Fibroblast of villous mesenchyme (primary cell): ENCODE data around the gene HIVEP3. TPM values are rescaled to one million over a fixed set of nuclear protein-coding genes. Genes with fewer than 3 reads are reported as not detected.

Experiments used
- DNase-seq: peaks from one replicate; pipeline ENCODE4 v3.0.0-alpha.2; 2010; ENCODE audit warnings: low read depth
- H3K4me3 ChIP-seq: 2 replicates; pipeline ENCODE4 v1.5.1; 2011; ENCODE audit warnings: low read depth, mild to moderate bottlenecking, low read length
- total RNA-seq: library from RNA; depleted of rRNA; stranded (reverse); fragments of >200 nt; gene quantifications from 2 replicates; pipeline ENCODE4 v1.2.3, GENCODE V29; 2012
- TF ChIP-seq, protein P1 (sequence below): IDR thresholded peaks from 2 replicates; pipeline ENCODE4 v1.5.1; 2012; ENCODE audit warnings: low read depth, mild to moderate bottlenecking, low read length; ENCODE audit not compliant: insufficient read depth

HIVEP3 gene
- total RNA-seq, 1 donor = 0.86 TPM

DNA sequence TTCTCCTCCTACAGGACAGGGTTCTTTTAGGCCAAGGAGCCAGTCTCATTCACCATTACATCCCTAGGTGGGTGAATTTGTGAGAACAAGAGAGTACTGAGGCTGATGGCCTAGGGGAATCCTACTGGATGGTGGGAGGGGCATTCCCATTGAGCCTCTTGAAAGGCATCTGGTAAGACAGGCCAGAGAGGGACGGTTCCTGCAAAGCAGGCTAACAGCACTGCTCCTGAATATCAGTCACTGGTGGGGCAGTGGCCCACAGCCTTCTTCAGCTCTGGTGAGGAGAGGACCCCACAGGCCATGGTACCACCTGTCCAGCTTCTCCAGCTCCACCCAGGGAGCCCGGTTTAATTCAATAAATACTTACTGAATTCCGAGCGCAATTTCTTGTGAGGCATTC lies 308.4 kb downstream of the HIVEP3 start:
- TF ChIP-seq, protein P1, sequence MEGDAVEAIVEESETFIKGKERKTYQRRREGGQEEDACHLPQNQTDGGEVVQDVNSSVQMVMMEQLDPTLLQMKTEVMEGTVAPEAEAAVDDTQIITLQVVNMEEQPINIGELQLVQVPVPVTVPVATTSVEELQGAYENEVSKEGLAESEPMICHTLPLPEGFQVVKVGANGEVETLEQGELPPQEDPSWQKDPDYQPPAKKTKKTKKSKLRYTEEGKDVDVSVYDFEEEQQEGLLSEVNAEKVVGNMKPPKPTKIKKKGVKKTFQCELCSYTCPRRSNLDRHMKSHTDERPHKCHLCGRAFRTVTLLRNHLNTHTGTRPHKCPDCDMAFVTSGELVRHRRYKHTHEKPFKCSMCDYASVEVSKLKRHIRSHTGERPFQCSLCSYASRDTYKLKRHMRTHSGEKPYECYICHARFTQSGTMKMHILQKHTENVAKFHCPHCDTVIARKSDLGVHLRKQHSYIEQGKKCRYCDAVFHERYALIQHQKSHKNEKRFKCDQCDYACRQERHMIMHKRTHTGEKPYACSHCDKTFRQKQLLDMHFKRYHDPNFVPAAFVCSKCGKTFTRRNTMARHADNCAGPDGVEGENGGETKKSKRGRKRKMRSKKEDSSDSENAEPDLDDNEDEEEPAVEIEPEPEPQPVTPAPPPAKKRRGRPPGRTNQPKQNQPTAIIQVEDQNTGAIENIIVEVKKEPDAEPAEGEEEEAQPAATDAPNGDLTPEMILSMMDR = no peak
- no peak for DNase-seq
- no peak overlapping the region for H3K4me3 ChIP-seq

DNA sequence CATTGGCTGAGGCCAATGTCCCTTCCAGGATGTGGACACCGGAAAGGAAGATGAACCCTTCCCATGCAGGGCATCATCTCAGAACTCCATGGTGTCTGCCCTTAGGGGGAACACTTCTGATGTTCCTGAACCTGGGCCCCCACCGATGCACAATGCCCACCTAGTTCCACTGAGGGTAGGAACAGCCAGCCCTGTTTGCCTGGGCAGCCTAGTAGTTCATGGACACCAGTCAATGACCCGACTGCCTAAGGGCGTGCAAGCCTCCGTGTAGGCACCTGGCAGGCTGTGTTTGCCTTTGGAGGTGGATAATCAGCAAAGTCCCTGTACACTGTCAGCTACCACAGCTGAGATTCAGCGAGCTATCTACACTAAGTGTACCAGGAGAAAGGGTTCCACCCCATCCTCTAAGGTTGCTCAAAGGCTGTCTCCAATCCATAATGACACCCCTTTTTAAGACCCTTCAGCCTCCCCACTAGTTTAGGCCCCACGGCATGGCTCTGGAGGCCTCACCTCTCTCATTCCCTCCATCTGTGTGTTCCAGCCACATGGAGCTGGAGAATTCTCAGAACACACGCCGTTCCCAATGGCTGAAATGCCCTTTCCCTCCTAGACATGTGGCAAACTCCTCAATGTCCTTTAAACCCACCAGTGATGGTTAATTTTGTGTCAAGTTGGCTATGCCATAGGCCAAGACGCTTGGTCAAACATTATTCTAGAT lies 309.4 kb downstream of the HIVEP3 start:
- no peak for DNase-seq
- TF ChIP-seq, protein P1 = no peak
- no peak overlapping the region for H3K4me3 ChIP-seq

DNA sequence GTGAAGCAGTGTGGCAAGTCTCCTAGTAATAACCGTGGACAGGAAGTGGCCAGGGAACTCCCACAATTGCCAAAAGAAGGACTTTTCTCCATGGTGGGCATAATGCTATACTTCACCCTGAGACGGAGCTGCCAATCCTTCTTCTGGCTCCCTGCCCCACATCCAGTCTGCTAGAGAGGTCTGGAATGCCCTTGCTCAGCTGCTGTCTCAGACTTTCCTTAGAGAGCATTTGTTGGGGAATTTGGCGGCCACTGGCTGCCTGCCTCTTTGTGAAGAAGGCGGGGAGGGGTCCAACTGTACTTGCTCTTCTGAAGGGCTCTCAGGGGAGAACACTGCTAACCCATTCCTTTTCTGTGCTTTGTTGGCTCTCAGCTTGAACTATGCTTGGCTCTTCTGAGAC lies 310.5 kb downstream of the HIVEP3 start:
- peak; percentile 39 for DNase-seq
- H3K4me3 ChIP-seq = no peak overlapping the region
- TF ChIP-seq, protein P1 = no peak

DNA sequence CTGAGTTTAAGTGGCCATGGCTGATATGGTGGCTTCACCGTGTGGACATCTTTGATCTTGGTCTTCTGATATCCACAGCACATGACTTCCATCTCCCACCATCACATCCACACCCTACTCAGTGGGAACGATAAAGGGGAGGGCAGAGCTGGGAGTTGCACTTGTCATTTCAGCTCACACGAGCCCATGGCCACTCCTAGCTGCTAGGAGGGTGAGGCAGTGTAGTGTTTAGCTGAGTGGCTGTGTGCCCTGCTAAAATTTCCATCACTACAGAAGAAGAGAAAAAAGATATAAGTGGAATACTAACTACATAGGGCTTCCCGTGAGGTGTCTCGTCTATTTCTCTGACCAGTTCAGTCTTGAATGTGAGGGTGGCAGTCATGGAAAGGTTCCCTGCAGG lies 310.9 kb downstream of the HIVEP3 start:
- DNase-seq = no peak

DNA sequence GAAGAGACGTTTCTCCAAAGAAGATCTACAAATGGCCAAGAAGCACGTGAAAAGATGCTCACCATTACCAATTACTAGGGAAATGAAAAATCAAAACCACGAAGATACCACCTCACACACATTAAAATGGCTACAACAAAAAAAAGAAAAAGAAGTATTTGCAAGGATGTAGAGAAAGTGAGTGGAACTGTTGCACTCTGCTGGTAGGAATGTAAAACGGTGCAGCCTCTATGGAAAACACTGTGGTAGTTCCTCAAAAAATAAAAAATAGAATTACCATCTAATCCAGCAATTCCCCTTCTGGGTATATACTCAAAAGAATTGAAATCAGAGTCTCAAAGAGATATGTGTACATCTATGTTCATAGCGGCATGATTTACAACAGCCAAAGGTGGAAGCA lies 318.8 kb downstream of the HIVEP3 start:
- TF ChIP-seq, protein P1 = peak; percentile 83
- H3K4me3 ChIP-seq = no peak overlapping the region
- peak; percentile 55 for DNase-seq

More for the DNA sequence above, 310.9 kb downstream of the HIVEP3 start:
- TF ChIP-seq, protein P1 = no peak
- no peak overlapping the region for H3K4me3 ChIP-seq

DNA sequence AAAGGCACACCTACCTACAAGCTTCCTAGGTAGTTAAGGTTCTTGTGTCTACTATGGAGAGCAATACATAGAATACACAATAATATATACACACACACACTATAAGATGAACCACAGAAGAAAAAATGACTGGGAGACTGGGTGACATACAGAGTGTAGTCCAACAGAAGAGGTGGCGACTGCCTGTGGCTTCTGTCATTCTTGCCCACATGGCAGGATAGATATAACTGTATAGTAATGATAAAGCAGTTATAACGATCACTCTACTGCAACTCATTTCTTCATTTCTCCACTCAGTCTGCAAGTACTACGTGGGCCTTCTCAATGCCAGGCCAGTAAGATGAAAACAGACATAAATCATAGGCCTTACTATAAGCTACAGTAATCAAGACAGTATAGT lies 320.4 kb downstream of the HIVEP3 start:
- no peak for DNase-seq
- no peak overlapping the region for H3K4me3 ChIP-seq
- TF ChIP-seq, protein P1 = no peak
